Liver (tissue), 9 donors: ENCODE data around the gene BRD3OS. TPM values are rescaled to one million over a fixed set of nuclear protein-coding genes. Genes with fewer than 3 reads are reported as not detected.

Experiments used
- DNase-seq: peaks from one replicate; pipeline ENCODE4 v3.0.0-alpha.2; 2017; ENCODE audit warnings: low spot score
- H3K27ac ChIP-seq, 2 donors: one replicate each; pipeline ENCODE4 v1.7.0; 2013; ENCODE audit warnings: inconsistent platforms in 2 of 2, low read length in 2 of 2, control low read depth in 1 of 2, low read depth in 1 of 2, mild to moderate bottlenecking in 1 of 2
- H3K27me3 ChIP-seq, 4 donors: one replicate each; pipeline versions ENCODE4 v1.6.1 to v1.7.0; 2013; ENCODE audit warnings: low read length in 3 of 4, inconsistent platforms in 1 of 4, mild to moderate bottlenecking in 1 of 4, moderate library complexity in 1 of 4; ENCODE audit not compliant: control insufficient read depth in 4 of 4, insufficient read depth in 4 of 4
- H3K36me3 ChIP-seq, 4 donors: one replicate each; pipeline versions ENCODE4 v1.6.1 to v1.7.0; 2013; ENCODE audit warnings: low read length in 3 of 4, mild to moderate bottlenecking in 3 of 4, low read depth in 1 of 4, moderate library complexity in 1 of 4; ENCODE audit not compliant: control insufficient read depth in 4 of 4, insufficient read depth in 3 of 4
- H3K4me1 ChIP-seq, 4 donors: one replicate each; pipeline versions ENCODE4 v1.6.1 to v1.7.0; 2013; ENCODE audit warnings: low read length in 3 of 4, mild to moderate bottlenecking in 3 of 4, moderate library complexity in 1 of 4; ENCODE audit not compliant: control insufficient read depth in 4 of 4, insufficient read depth in 4 of 4
- H3K4me3 ChIP-seq, 3 donors: one replicate each; pipeline versions ENCODE4 v1.6.1 to v1.7.0; 2013; ENCODE audit warnings: low read length in 3 of 3, control low read depth in 1 of 3, low read depth in 1 of 3, mild to moderate bottlenecking in 1 of 3
- H3K9ac ChIP-seq, 2 donors: one replicate each; pipeline ENCODE4 v1.7.0; 2013; ENCODE audit warnings: low read length in 2 of 2, mild to moderate bottlenecking in 2 of 2, moderate library complexity in 2 of 2, control low read depth in 1 of 2, low read depth in 1 of 2
- H3K9me3 ChIP-seq, 4 donors: one replicate each; pipeline versions ENCODE4 v1.6.1 to v1.7.0; 2013; ENCODE audit warnings: low read length in 3 of 4; ENCODE audit not compliant: control insufficient read depth in 4 of 4
- FOXA1 ChIP-seq: IDR thresholded peaks from 2 replicates; pipeline ENCODE4 v1.6.1; 2016; ENCODE audit warnings: antibody characterized with exemption
- FOXA2 ChIP-seq: IDR thresholded peaks from 2 replicates; pipeline ENCODE4 v1.6.1; 2016; ENCODE audit warnings: antibody characterized with exemption
- GABPA ChIP-seq, 2 donors: IDR thresholded peaks in 1 of 2; conservative IDR thresholded peaks in 1 of 2; 2 replicates each; pipeline ENCODE4 v1.6.1; 2016; ENCODE audit warnings: antibody characterized with exemption in 2 of 2, mild to moderate bottlenecking in 1 of 2, moderate library complexity in 1 of 2
- HNF4A ChIP-seq, 2 donors: conservative IDR thresholded peaks; 2 replicates each; pipeline ENCODE4 v1.6.1; 2016; ENCODE audit warnings: antibody characterized with exemption in 2 of 2, mild to moderate bottlenecking in 2 of 2
- HNF4G ChIP-seq: IDR thresholded peaks from 2 replicates; pipeline ENCODE4 v1.6.1; 2016; ENCODE audit warnings: antibody characterized with exemption
- JUND ChIP-seq, 2 donors: IDR thresholded peaks; 2 replicates each; pipeline ENCODE4 v1.6.1; 2016; ENCODE audit warnings: antibody characterized with exemption in 2 of 2
- NR2F2 ChIP-seq: IDR thresholded peaks from 2 replicates; pipeline ENCODE4 v1.6.1; 2016; ENCODE audit warnings: antibody characterized with exemption
- RAD21 ChIP-seq, 2 donors: IDR thresholded peaks; 2 replicates each; pipeline ENCODE4 v1.6.1; 2016; ENCODE audit warnings: antibody characterized with exemption in 2 of 2, mild to moderate bottlenecking in 2 of 2
- RXRA ChIP-seq, 2 donors: IDR thresholded peaks; 2 replicates each; pipeline ENCODE4 v1.6.1; 2017 to 2018; ENCODE audit warnings: antibody characterized with exemption in 2 of 2, mild to moderate bottlenecking in 1 of 2
- SP1 ChIP-seq: IDR thresholded peaks from 2 replicates; pipeline ENCODE4 v1.6.1; 2018; ENCODE audit warnings: antibody characterized with exemption, mild to moderate bottlenecking
- YY1 ChIP-seq: IDR thresholded peaks from 2 replicates; pipeline ENCODE4 v1.6.1; 2016; ENCODE audit warnings: antibody characterized with exemption, mild to moderate bottlenecking
- WGBS: extraction: QIAGEN DNeasy Blood & Tissue Kit; methylation state at CpG from one replicate; pipeline ENCODE4 v1.1.7; 2013; 5-methylcytosine and 5-hydroxymethylcytosine counted together
- polyA plus RNA-seq, 2 donors: library from polyadenylated mRNA; stranded (reverse) in 1 of 2; unstranded in 1 of 2; fragments of 200-250 nt in 1 of 2; fragments of >200 nt in 1 of 2; fragmentation: Nextera tagmentation in 1 of 2; extraction: Ambion mirVana in 1 of 2; gene quantifications; one replicate each; pipeline versions ENCODE4 v1.2.1 to v1.2.3, GENCODE V29; 2013 to 2015
- total RNA-seq, 2 donors: library from RNA; depleted of rRNA; stranded (reverse); fragments of >200 nt; gene quantifications; one replicate each; pipeline ENCODE4 v1.2.3, GENCODE V29; 2014
- TF ChIP-seq, protein P1 (sequence below): IDR thresholded peaks from 2 replicates; pipeline ENCODE4 v1.6.1; 2016; ENCODE audit warnings: antibody characterized with exemption
- TF ChIP-seq, protein P2 (sequence below): IDR thresholded peaks from 2 replicates; pipeline ENCODE4 v1.6.1; 2016; ENCODE audit warnings: antibody characterized with exemption
- TF ChIP-seq, protein P3 (sequence below): IDR thresholded peaks from 2 replicates; pipeline ENCODE4 v1.6.1; 2016; ENCODE audit warnings: antibody characterized with exemption, mild to moderate bottlenecking
- TF ChIP-seq, protein P4 (sequence below): IDR thresholded peaks from 2 replicates; pipeline ENCODE4 v1.6.1; 2016; ENCODE audit warnings: antibody characterized with exemption
- donor health status: healthy.
- donor health status: healthy.
- donor health status: healthy.
- donor health status: healthy.
- donor health status: healthy.

The BRD3OS gene
- total and polyA plus RNA-seq, 4 donors = 2.1 to 5.1 (median 2.9) TPM

DNA sequence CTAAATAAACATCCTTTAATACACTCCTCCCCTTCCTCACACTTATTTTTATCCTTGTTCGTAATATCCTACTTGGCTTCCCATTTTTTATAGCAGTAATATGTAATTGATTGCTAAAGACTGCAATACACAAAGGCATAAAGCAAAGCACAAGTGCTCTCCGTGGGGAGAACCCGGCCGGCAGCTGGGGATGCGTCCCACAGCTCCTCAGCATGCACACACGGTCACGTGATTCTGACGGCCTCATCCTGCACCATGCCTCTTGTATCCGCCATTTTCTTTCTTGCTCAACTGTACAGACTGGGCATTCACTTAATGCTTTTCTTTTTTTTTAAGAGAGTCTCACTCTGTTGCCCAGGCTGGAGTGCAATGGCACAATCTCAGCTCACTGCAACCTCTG lies 2.8 kb downstream of the BRD3OS start:
- DNase-seq = no peak
- TF ChIP-seq RAD21 (IDR thresholded peaks at IDR 0.05) (no peak), FOXA2 (no peak), JUND (IDR thresholded peaks at IDR 0.05) (no peak), HNF4G (no peak), RXRA (IDR thresholded peaks at IDR 0.05) (no peak), NR2F2 (no peak), YY1 (no peak), FOXA1 (no peak)
- H3K9ac ChIP-seq = no peak overlapping the region

DNA sequence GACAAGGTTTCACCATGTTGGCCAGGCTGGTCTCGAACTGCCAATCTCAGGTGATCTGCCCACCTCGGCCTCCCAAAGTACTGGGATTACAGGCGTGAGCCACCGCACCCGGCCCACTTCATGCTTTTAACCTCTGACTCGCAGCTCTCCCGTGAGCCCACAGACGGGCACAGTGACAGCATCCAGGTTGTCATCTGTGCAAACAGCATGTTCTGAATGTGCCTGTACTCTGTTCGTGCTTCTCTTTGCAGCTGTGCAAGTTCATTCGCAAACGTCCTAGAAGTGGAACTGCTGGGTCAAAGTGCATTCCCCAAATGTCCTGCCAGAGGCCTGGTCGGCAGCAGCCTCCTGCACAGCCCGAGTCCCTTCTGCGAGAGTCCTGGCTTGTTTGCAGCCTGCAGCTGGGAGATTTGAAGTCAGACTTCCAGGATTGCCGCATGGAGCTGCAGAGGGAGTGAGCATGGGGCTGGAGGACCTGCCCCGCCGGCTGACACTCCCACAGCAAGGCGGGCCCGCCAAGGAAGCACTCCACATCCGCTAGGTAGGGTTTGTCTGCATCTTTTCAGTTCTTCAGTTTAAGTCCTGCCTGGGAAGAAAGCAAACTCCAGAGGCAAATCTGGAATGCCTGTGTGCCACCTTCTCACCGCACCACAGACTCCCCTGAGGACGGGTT lies 3.4 kb downstream of the BRD3OS start:
- Histone ChIP-seq H3K27ac (peak overlapping the region in 1 of 2 donors; percentile 25), H3K4me3 (no peak overlapping the region), H3K27me3 (no peaks in the 10 kb centered on the region), H3K4me1 (peaks cover 11 to 22% (median 21%) of the 10 kb centered on the region in 4 donors), H3K9ac (no peak overlapping the region), H3K36me3 (peaks cover 9 to 20% (median 11%) of the 10 kb centered on the region in 4 donors), H3K9me3 (no peaks in the 10 kb centered on the region)
- DNase-seq = no peak
- 50% methylated on average over 22 of the region's 22 CpGs for WGBS
- TF ChIP-seq, protein P1, sequence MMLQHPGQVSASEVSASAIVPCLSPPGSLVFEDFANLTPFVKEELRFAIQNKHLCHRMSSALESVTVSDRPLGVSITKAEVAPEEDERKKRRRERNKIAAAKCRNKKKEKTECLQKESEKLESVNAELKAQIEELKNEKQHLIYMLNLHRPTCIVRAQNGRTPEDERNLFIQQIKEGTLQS = peak; percentile 56
- TF ChIP-seq, protein P2, sequence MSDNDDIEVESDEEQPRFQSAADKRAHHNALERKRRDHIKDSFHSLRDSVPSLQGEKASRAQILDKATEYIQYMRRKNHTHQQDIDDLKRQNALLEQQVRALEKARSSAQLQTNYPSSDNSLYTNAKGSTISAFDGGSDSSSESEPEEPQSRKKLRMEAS = peak; percentile 52
- TF ChIP-seq YY1 (peak; percentile 46), GABPA (IDR thresholded peaks at IDR 0.05 in 1 of 2, conservative IDR thresholded peaks at IDR 0.05 in 1 of 2) (no peak), FOXA1 (no peak), HNF4G (peak; percentile 84), SP1 (peak; percentile 94), RXRA (IDR thresholded peaks at IDR 0.05) (peak; percentile 80 to 90), FOXA2 (peak; percentile 42), NR2F2 (peak; percentile 63), HNF4A (conservative IDR thresholded peaks at IDR 0.05) (peak; percentile 90 to 96), JUND (IDR thresholded peaks at IDR 0.05) (peak in 1 of 2 donors; percentile 41), RAD21 (IDR thresholded peaks at IDR 0.05) (peak; percentile 47 to 66)
- TF ChIP-seq, protein P3, sequence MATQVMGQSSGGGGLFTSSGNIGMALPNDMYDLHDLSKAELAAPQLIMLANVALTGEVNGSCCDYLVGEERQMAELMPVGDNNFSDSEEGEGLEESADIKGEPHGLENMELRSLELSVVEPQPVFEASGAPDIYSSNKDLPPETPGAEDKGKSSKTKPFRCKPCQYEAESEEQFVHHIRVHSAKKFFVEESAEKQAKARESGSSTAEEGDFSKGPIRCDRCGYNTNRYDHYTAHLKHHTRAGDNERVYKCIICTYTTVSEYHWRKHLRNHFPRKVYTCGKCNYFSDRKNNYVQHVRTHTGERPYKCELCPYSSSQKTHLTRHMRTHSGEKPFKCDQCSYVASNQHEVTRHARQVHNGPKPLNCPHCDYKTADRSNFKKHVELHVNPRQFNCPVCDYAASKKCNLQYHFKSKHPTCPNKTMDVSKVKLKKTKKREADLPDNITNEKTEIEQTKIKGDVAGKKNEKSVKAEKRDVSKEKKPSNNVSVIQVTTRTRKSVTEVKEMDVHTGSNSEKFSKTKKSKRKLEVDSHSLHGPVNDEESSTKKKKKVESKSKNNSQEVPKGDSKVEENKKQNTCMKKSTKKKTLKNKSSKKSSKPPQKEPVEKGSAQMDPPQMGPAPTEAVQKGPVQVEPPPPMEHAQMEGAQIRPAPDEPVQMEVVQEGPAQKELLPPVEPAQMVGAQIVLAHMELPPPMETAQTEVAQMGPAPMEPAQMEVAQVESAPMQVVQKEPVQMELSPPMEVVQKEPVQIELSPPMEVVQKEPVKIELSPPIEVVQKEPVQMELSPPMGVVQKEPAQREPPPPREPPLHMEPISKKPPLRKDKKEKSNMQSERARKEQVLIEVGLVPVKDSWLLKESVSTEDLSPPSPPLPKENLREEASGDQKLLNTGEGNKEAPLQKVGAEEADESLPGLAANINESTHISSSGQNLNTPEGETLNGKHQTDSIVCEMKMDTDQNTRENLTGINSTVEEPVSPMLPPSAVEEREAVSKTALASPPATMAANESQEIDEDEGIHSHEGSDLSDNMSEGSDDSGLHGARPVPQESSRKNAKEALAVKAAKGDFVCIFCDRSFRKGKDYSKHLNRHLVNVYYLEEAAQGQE = no peak
- TF ChIP-seq, protein P4, sequence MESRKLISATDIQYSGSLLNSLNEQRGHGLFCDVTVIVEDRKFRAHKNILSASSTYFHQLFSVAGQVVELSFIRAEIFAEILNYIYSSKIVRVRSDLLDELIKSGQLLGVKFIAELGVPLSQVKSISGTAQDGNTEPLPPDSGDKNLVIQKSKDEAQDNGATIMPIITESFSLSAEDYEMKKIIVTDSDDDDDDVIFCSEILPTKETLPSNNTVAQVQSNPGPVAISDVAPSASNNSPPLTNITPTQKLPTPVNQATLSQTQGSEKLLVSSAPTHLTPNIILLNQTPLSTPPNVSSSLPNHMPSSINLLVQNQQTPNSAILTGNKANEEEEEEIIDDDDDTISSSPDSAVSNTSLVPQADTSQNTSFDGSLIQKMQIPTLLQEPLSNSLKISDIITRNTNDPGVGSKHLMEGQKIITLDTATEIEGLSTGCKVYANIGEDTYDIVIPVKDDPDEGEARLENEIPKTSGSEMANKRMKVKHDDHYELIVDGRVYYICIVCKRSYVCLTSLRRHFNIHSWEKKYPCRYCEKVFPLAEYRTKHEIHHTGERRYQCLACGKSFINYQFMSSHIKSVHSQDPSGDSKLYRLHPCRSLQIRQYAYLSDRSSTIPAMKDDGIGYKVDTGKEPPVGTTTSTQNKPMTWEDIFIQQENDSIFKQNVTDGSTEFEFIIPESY = peak; percentile 32

More for the DNA sequence above, 2.8 kb downstream of the BRD3OS start:
- Histone ChIP-seq H3K27me3 (no peaks in the 10 kb centered on the region), H3K4me3 (no peak overlapping the region), H3K36me3 (peaks cover 4 to 14% (median 6%) of the 10 kb centered on the region in 4 donors), H3K27ac (no peak overlapping the region), H3K9me3 (no peaks in the 10 kb centered on the region), H3K4me1 (peaks cover 11 to 22% (median 21%) of the 10 kb centered on the region in 4 donors)
- WGBS = 96% methylated on average over 9 of the region's 9 CpGs
